Measurements from ENCODE around the gene NKPD1. TPM values are rescaled to one million over a fixed set of nuclear protein-coding genes. Genes with fewer than 3 reads are reported as not detected.
A peak's percentile ranks its signal among the peaks of the same experiment; 100 is the strongest.

The NKPD1 gene
- total and polyA plus RNA-seq, 2 donors: 0.14 to 0.59 TPM

DNA sequence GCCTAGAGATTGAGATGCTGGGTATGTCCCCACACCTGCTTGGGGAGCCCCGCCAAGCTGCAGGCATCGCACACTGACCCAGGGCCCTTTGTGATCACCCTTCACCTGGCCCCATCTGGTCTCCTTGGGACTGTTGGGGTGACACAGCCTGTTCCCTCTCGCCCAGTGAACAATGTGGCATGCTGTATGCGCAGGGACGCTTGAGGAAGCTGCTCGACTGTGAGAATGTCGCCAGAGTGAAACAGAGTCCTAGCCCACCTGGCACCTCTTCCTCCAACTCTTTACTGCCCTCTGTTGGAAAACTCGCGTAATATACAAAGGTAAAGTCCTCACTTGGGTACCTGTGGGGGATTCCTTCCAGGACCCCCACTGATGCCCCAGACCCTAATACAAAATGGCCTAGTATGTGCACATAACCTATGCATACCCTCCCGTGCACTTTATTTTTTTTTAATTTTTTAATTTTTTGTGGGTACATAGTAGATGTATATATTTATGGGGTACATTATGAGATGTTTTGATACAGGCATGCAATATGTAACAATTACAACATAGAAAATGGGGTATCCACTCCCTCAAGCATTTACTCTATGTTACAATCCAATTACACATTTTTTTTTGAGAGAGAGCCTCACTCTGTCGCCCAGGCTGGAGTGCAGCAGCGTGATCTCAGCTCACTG lies 26.8 kb upstream of the NKPD1 start:
- 41% methylated on average over 12 of the region's 12 CpGs for WGBS

DNA sequence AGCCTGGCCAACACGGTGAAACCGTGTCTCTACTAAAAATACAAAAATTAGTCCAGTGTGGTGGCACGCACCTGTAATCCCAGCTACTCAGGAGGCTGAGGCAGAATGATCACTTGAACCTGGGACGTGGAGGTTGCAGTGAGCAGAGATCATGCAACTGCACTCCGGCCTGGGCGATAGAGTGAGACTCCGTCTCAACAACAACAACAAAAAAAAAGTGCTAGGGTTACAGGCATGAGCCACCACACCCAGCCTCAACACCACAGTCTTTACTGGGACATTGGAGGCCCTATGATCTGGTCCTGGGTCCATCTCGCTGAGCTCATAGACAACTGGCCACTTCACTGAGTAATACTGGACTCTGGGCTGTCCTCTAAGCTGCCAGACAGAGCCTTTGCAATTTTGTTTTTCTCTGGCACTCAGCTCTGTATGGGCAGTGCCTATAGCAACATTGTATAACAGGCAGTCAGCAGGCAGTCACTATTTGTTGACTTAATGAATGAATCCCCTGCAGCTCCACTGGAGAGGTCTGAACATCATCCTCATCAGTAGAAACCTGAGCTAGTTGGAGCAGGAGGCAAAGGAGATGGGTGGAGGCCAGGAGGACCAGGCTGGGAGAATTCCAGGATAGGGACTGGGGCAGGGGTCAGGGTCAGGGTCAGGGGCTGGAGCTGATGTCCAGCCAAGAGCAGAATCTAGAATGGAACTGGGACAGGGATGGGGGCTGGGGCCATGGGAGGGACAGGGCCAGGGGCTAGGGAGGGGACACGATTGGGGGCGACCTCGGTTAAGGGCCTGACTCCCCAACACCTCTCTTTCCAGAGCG lies 25.9 kb upstream of the NKPD1 start:
- Histone ChIP-seq H3K4me3 (ENCODE audit: low read length in 2 of 2) (no peak overlapping the region), H3K27ac (ENCODE audit: low read depth in 1 of 2, low read length in 1 of 2) (no peak overlapping the region)

More for the DNA sequence above, 26.8 kb upstream of the NKPD1 start:
- H3K9me3 ChIP-seq (ENCODE audit: control insufficient read depth in 2 of 2, insufficient read depth in 1 of 2, low read length in 1 of 2): no peaks in the 10 kb centered on the region
- H3K4me1 ChIP-seq (ENCODE audit: control insufficient read depth in 2 of 2, insufficient read depth in 2 of 2, low read length in 2 of 2): peaks cover 0 to 3% of the 10 kb centered on the region in 2 donors
- no peaks in the 10 kb centered on the region for H3K27me3 ChIP-seq (ENCODE audit: control insufficient read depth in 2 of 2, insufficient read depth in 1 of 2, low read length in 1 of 2)
- H3K36me3 ChIP-seq (ENCODE audit: control insufficient read depth in 2 of 2, insufficient read depth in 2 of 2, low read length in 1 of 2): no peaks in the 10 kb centered on the region
- H3K4me3 ChIP-seq (ENCODE audit: low read length in 2 of 2): no peak overlapping the region
- no peak overlapping the region for H3K27ac ChIP-seq (ENCODE audit: low read depth in 1 of 2, low read length in 1 of 2)
- peak in 7 of 9 donors; percentile 36 to 76 (median 48) for DNase-seq (ENCODE audit: low read depth in 6 of 9, low spot score in 9 of 9)

DNA sequence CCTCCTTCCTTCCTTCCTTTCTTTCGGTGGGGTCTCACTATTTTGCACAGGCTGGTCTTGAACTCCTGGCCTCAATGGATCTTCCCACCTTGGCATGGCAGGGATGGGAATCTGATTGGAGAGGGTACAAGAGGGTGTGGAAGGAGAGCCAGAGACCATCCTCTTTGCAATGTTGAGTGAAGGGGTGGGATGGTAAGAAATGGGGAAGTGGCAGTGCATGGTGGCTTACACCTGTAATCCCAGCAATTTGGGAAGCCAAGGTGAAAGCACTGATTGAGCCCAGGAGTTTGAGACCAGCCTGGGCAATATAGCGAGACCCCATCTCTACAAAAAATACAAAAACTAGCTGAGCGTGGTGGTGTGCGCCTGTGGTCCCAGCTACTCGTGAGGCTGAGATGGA lies 23.3 kb upstream of the NKPD1 start:
- Histone ChIP-seq H3K4me1 (ENCODE audit: control insufficient read depth in 2 of 2, insufficient read depth in 2 of 2, low read length in 2 of 2) (peaks cover 11 to 12% of the 10 kb centered on the region in 2 donors), H3K4me3 (ENCODE audit: low read length in 2 of 2) (no peak overlapping the region), H3K9me3 (ENCODE audit: control insufficient read depth in 2 of 2, insufficient read depth in 1 of 2, low read length in 1 of 2) (no peaks in the 10 kb centered on the region), H3K27ac (ENCODE audit: low read depth in 1 of 2, low read length in 1 of 2) (no peak overlapping the region), H3K27me3 (ENCODE audit: control insufficient read depth in 2 of 2, insufficient read depth in 1 of 2, low read length in 1 of 2) (peaks cover 0 to 2% of the 10 kb centered on the region in 2 donors), H3K36me3 (ENCODE audit: control insufficient read depth in 2 of 2, insufficient read depth in 2 of 2, low read length in 1 of 2) (peaks cover 3 to 5% of the 10 kb centered on the region in 2 donors)
- DNase-seq (ENCODE audit: low read depth in 6 of 9, low spot score in 9 of 9): no peak
- WGBS: 97% methylated on average over 5 of the region's 5 CpGs

More for the DNA sequence above, 25.9 kb upstream of the NKPD1 start:
- no peaks in the 10 kb centered on the region for H3K27me3 ChIP-seq (ENCODE audit: control insufficient read depth in 2 of 2, insufficient read depth in 1 of 2, low read length in 1 of 2)
- H3K36me3 ChIP-seq (ENCODE audit: control insufficient read depth in 2 of 2, insufficient read depth in 2 of 2, low read length in 1 of 2): no peaks in the 10 kb centered on the region
- 98% methylated on average over 12 of the region's 12 CpGs for WGBS
- no peaks in the 10 kb centered on the region for H3K9me3 ChIP-seq (ENCODE audit: control insufficient read depth in 2 of 2, insufficient read depth in 1 of 2, low read length in 1 of 2)
- no peak for DNase-seq (ENCODE audit: low read depth in 6 of 9, low spot score in 9 of 9)
- H3K4me1 ChIP-seq (ENCODE audit: control insufficient read depth in 2 of 2, insufficient read depth in 2 of 2, low read length in 2 of 2): peaks cover 0 to 3% of the 10 kb centered on the region in 2 donors

DNA sequence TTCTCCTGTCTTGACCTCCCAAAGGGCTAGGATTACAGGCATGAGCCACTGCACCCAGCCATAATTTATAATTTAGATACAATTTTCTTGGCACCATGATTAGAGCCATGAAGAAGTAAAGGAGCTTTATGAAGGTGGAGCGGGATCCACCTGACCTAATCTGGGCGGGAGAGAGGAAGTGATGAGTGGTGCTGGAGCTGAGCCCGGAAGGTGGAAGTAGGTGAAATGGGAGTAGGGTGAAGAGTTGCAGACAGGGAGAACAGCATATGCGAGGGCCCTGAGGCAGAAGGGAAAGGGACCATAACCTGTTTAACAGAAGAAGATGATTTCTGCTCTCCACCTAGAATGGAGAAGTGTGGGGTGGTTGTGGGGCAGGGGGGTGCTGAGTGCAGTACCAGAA lies 22.0 kb upstream of the NKPD1 start:
- Histone ChIP-seq H3K36me3 (ENCODE audit: control insufficient read depth in 2 of 2, insufficient read depth in 2 of 2, low read length in 1 of 2) (peaks cover 3 to 5% of the 10 kb centered on the region in 2 donors), H3K27me3 (ENCODE audit: control insufficient read depth in 2 of 2, insufficient read depth in 1 of 2, low read length in 1 of 2) (peaks cover 0 to 2% of the 10 kb centered on the region in 2 donors), H3K4me3 (ENCODE audit: low read length in 2 of 2) (no peak overlapping the region), H3K9me3 (ENCODE audit: control insufficient read depth in 2 of 2, insufficient read depth in 1 of 2, low read length in 1 of 2) (no peaks in the 10 kb centered on the region), H3K4me1 (ENCODE audit: control insufficient read depth in 2 of 2, insufficient read depth in 2 of 2, low read length in 2 of 2) (peaks cover 11 to 17% of the 10 kb centered on the region in 2 donors), H3K27ac (ENCODE audit: low read depth in 1 of 2, low read length in 1 of 2) (no peak overlapping the region)
- WGBS: 96% methylated on average over 4 of the region's 4 CpGs
- DNase-seq (ENCODE audit: low read depth in 6 of 9, low spot score in 9 of 9): no peak

DNA sequence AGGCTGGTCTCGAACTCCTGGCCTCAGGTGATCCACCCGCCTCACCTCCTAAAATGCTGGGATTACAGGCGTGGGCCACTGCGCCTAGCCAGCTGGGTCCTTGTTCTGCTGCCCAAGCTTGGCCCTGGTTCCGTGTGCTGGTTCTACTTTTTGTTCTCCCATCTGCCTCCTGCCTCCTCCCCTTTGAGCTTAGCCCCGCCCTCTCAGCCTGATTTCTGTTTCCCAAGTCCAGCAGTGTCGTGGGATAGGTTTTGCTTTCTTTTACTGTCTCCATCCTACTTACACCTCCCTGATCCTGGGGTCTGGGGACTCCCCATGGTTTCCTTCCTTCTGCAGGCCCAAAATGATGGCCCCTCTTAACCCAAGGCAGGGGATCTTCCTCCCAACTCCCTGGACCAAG lies 20.2 kb upstream of the NKPD1 start:
- DNase-seq (ENCODE audit: low read depth in 6 of 9, low spot score in 9 of 9): no peak
- WGBS: 96% methylated on average over 7 of the region's 7 CpGs
- H3K4me1 ChIP-seq (ENCODE audit: control insufficient read depth in 2 of 2, insufficient read depth in 2 of 2, low read length in 2 of 2): peaks cover 18 to 22% of the 10 kb centered on the region in 2 donors
- H3K27me3 ChIP-seq (ENCODE audit: control insufficient read depth in 2 of 2, insufficient read depth in 1 of 2, low read length in 1 of 2): peaks cover 0 to 2% of the 10 kb centered on the region in 2 donors
- H3K4me3 ChIP-seq (ENCODE audit: low read length in 2 of 2): no peak overlapping the region
- no peaks in the 10 kb centered on the region for H3K9me3 ChIP-seq (ENCODE audit: control insufficient read depth in 2 of 2, insufficient read depth in 1 of 2, low read length in 1 of 2)
- no peak overlapping the region for H3K27ac ChIP-seq (ENCODE audit: low read depth in 1 of 2, low read length in 1 of 2)
- peaks cover 3 to 5% of the 10 kb centered on the region in 2 donors for H3K36me3 ChIP-seq (ENCODE audit: control insufficient read depth in 2 of 2, insufficient read depth in 2 of 2, low read length in 1 of 2)

DNA sequence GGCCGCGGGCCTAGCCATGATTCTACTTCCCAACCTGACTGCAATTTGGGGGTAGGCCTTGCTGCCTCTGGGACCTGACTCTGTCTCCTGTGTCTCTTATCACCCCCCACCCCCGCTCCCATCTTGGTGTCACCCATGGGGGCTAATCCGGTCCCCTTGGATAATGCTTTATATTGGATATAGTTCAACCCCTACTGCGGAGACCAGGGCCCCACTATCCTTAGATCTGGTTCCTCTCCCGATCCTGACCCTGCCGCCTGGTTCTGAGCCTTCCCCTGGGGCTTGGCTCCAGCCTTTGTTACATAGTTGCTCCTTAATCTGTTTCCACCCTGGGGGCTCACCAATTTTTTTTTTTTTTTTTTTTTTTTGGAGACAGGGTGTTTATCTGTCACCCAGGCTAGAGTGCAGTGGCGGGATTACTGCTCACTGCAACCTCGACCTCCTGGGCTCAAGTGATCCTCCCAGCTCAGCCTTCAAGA lies 19.1 kb upstream of the NKPD1 start:
- Histone ChIP-seq H3K27me3 (ENCODE audit: control insufficient read depth in 2 of 2, insufficient read depth in 1 of 2, low read length in 1 of 2) (peaks cover 0 to 2% of the 10 kb centered on the region in 2 donors), H3K9me3 (ENCODE audit: control insufficient read depth in 2 of 2, insufficient read depth in 1 of 2, low read length in 1 of 2) (no peaks in the 10 kb centered on the region), H3K27ac (ENCODE audit: low read depth in 1 of 2, low read length in 1 of 2) (no peak overlapping the region), H3K4me3 (ENCODE audit: low read length in 2 of 2) (peak overlapping the region; percentile 16 to 76), H3K36me3 (ENCODE audit: control insufficient read depth in 2 of 2, insufficient read depth in 2 of 2, low read length in 1 of 2) (peaks cover 3 to 5% of the 10 kb centered on the region in 2 donors), H3K4me1 (ENCODE audit: control insufficient read depth in 2 of 2, insufficient read depth in 2 of 2, low read length in 2 of 2) (peaks cover 18 to 22% of the 10 kb centered on the region in 2 donors)
- no peak for DNase-seq (ENCODE audit: low read depth in 6 of 9, low spot score in 9 of 9)
- WGBS: 79% methylated on average over 9 of the region's 9 CpGs

DNA sequence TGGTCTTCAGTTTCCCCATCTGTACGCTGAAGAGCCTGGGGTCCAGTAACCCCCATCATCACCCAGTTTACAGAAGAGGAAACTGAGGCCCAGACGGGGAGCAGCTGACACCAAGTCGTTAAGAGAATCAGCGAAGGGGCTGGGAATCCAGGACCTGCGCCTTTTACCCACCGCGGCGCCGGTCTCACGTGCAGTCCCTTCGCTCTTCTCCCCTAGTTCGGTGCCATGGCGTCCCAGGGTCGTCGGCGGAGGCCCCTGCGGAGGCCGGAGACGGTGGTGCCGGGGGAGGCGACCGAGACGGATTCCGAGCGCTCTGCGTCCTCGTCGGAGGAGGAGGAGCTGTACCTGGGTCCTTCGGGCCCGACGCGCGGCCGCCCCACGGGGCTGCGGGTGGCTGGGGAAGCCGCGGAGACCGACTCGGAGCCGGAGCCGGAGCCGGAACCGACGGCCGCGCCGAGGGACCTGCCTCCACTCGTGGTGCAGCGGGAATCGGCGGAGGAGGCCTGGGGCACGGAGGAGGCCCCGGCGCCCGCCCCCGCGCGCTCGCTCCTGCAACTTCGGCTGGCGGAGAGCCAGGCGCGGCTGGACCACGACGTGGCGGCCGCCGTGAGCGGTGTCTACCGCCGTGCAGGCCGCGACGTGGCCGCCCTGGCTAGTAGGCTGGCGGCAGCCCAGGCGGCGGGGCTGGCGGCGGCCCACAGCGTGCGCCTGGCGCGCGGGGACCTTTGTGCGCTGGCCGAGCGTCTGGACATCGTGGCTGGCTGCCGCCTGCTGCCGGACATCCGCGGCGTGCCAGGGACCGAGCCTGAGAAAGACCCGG lies 18.5 kb upstream of the NKPD1 start:
- H3K4me1 ChIP-seq (ENCODE audit: control insufficient read depth in 2 of 2, insufficient read depth in 2 of 2, low read length in 2 of 2): peaks cover 18 to 22% of the 10 kb centered on the region in 2 donors

DNA sequence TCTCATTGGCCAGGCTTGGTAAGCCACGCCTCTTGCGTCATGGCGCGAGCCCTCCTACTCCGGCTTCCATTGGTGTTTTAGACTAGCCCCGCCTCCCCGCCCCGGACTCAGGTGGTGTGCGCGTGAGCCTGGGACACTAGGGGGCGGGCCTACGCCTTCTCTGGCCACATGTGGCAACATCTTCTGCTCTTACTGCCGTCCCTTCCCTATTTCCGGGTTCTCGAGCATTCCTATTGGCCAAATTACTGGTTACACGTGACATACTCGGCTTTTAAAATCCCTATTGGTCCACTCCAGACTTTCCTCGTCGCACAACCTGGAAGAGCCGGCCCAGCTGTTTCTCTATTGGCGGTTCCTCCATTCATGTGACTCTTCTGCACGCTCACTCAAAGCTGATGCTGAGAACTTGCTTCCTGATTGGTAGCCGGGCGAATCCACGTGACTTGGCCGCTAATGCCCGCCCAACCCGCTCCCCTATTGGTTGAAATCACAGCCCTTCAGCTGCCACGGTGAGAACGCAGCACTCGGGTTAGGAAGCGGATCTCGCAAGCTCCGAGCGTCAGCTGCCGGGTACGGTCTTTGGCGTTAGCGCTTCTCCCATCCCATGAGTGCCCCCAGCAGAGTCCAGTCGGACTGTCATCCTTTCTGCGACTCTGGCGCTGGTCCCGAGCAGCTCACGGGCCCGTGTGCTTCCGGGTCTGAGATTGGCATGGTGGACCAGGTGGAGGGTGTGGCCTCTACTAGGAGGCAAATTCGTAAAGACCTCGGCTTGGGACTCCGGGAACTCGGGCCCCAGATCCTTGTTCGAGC lies 17.7 kb upstream of the NKPD1 start, which contains the start of gene BLOC1S3:
Gene BLOC1S3 (plus strand): TSS at position 523 of the 810 bp plus-strand sequence. CDS start 513 bp downstream, outside the sequence.
- H3K27ac ChIP-seq (ENCODE audit: low read depth in 1 of 2, low read length in 1 of 2): peak within 1 kb of the TSS; percentile 89 to 90
- H3K27me3 ChIP-seq (ENCODE audit: control insufficient read depth in 2 of 2, insufficient read depth in 1 of 2, low read length in 1 of 2): peaks cover 0 to 2% of the 10 kb centered on the region in 2 donors
- peak; percentile 99 to 100 (median 100) for DNase-seq (ENCODE audit: low read depth in 6 of 9, low spot score in 9 of 9)
- peaks cover 0 to 3% of the 10 kb centered on the region in 2 donors for H3K9me3 ChIP-seq (ENCODE audit: control insufficient read depth in 2 of 2, insufficient read depth in 1 of 2, low read length in 1 of 2)
- WGBS: under 1% methylated on average over 51 of the region's 51 CpGs
- peak within 1 kb of the TSS; percentile 76 to 89 for H3K4me3 ChIP-seq (ENCODE audit: low read length in 2 of 2)
- peaks cover 3 to 5% of the 10 kb centered on the region in 2 donors for H3K36me3 ChIP-seq (ENCODE audit: control insufficient read depth in 2 of 2, insufficient read depth in 2 of 2, low read length in 1 of 2)
- H3K4me1 ChIP-seq (ENCODE audit: control insufficient read depth in 2 of 2, insufficient read depth in 2 of 2, low read length in 2 of 2): peaks cover 21 to 30% of the 10 kb centered on the region in 2 donors

More for the DNA sequence above, 18.5 kb upstream of the NKPD1 start:
- H3K9me3 ChIP-seq (ENCODE audit: control insufficient read depth in 2 of 2, insufficient read depth in 1 of 2, low read length in 1 of 2): no peaks in the 10 kb centered on the region
- peaks cover 0 to 2% of the 10 kb centered on the region in 2 donors for H3K27me3 ChIP-seq (ENCODE audit: control insufficient read depth in 2 of 2, insufficient read depth in 1 of 2, low read length in 1 of 2)
- DNase-seq (ENCODE audit: low read depth in 6 of 9, low spot score in 9 of 9): peak in 1 of 9 donors; percentile 21
- peak overlapping the region; percentile 84 to 90 for H3K27ac ChIP-seq (ENCODE audit: low read depth in 1 of 2, low read length in 1 of 2)
- H3K36me3 ChIP-seq (ENCODE audit: control insufficient read depth in 2 of 2, insufficient read depth in 2 of 2, low read length in 1 of 2): peaks cover 3 to 5% of the 10 kb centered on the region in 2 donors
- H3K4me3 ChIP-seq (ENCODE audit: low read length in 2 of 2): peak overlapping the region; percentile 76 to 89
- 8% methylated on average over 97 of the region's 97 CpGs for WGBS

Measured in thymus (tissue), 11 donors.